LNCAP (cell line): ENCODE results near the gene TUBGCP3.

Experiments used
- CTCF ChIP-seq: fragments of 450-650 bp; IDR thresholded peaks from 2 replicates; pipeline ENCODE4 v1.5.1; 2017; ENCODE audit warnings: mild to moderate bottlenecking

TUBGCP3 gene

DNA sequence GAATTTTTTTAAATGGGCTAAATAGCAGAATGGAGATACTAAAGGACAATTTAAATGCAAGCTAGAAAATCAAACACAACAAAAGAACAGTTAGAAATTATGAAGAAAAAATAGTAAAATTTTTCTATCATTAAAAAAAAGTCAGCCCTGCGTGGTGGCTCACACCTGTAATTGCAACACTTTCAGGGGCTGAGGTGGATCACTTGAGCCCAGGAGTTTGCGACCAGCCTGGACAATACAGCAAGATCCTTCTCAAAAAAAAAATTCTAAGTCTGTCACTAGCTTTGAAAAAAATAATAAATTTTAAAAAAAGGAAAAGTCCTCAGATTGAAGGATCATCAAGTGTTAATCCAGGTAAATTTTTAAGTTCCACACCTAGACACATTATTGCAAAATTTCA lies 7.7 kb downstream of the TUBGCP3 start:
- no peak for TF ChIP-seq CTCF

DNA sequence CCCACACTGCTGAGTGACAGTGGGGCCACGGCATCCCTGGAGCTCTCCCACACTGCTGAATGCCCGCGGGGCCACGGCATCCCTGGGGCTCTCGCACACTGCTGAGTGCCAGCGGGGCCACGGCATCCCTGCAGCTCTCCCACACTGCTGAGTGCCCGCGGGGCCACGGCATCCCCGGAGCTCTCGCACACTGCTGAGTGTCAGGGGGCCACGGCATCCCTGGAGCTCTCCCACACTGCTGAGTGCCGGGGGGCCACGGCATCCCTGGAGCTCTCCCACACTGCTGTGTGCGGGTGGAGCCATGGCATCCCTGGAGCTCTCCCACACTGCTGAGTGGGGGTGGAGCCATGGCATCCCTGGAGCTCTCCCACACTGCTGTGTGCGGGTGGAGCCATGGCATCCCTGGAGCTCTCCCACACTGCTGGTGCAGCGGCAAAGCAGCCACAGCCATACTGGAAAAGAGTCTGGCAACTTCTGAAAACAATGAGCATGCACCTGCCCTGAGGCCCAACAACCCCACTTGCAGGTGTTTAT lies 8.6 kb downstream of the TUBGCP3 start:
- no peak for TF ChIP-seq CTCF

DNA sequence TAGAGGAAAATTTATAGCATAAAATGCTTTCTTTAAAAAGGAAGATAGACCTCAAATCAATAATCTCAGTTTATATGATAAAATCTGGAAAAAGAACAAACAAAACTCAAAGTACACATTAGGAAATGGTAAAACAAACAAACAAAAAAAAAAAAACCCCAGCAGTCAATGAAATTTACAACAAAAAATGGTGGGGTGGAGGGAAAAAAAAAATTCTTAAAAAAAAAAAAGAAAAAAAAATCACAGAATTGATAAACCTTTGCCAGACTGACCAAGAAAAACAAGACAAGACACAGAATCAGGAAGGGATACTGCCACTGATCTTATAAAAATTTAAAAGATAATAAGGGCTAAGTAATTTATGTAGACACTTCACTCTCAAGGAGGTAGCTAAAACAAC lies 11.2 kb downstream of the TUBGCP3 start:
- no peak for TF ChIP-seq CTCF

GRCh38 chr13:112576191-112576590 lies 11.8 kb downstream of the TUBGCP3 start:
- no peak for TF ChIP-seq CTCF

GRCh38 chr13:112575675-112576074 lies 12.3 kb downstream of the TUBGCP3 start:
- no peak for TF ChIP-seq CTCF

- TF ChIP-seq CTCF: no peak
Observed at GRCh38 chr13:112574834-112575613, 12.9 kb downstream of the TUBGCP3 start.

DNA sequence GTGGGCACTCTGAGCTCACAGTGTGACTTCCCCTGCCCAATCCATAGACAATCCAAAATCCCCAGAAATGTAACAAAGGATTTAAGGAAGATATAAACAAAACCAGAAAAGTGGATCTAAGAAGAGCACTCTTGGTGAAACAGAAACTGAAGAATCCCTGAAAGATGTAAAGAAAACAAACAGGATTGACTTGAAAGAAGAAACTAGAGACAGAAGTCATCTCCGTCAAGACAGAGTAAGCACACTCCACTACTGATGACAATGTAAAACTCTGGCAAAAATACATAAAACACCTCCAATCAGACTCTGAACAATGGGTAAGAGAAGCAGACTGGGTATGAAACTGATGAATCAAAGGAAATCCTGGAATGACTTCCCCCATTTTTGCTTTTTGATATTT lies 13.5 kb downstream of the TUBGCP3 start:
- TF ChIP-seq CTCF: no peak
